ENCODE results near the gene XAGE2.

DNA sequence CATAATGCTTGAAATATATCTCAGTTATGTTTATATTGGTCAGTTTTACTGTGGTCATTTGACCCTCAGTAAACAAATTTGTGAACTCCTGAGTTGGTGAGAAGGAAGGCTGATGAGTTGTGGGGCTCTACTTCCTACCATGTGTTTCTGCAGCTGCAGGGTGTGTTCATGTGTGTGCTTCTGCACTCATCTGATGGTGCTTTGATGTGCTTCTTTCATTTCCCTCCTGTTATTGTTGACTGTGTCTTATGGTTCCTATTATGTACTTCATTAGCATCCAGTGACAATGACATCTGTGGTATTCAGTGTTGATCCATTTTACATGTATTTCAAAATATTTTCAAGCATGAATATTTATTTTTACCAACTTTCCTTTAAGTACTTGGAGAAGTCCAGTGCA is 46.5 kb downstream of the XAGE2 start:
- TF ChIP-seq, protein P1, sequence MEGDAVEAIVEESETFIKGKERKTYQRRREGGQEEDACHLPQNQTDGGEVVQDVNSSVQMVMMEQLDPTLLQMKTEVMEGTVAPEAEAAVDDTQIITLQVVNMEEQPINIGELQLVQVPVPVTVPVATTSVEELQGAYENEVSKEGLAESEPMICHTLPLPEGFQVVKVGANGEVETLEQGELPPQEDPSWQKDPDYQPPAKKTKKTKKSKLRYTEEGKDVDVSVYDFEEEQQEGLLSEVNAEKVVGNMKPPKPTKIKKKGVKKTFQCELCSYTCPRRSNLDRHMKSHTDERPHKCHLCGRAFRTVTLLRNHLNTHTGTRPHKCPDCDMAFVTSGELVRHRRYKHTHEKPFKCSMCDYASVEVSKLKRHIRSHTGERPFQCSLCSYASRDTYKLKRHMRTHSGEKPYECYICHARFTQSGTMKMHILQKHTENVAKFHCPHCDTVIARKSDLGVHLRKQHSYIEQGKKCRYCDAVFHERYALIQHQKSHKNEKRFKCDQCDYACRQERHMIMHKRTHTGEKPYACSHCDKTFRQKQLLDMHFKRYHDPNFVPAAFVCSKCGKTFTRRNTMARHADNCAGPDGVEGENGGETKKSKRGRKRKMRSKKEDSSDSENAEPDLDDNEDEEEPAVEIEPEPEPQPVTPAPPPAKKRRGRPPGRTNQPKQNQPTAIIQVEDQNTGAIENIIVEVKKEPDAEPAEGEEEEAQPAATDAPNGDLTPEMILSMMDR (conservative IDR thresholded peaks at IDR 0.05; ENCODE audit: low read length): no peak
- TF ChIP-seq EZH2phosphoT487 (IDR thresholded peaks at IDR 0.05; ENCODE audit: borderline replicate concordance): no peak

All from Loucy (cell line).